Activated CD4-positive, alpha-beta T cell treated with anti-CD3 and anti-CD28 coated beads, Interleukin-10, Interleukin-2, amounts not matched to agents 100 ng/mL and 50 ng/mL, durations not matched to agents 16 hours and 8 hours (primary cell): Measurements from ENCODE around the gene QSOX2.

ENCODE experiments used
- DNase-seq: peaks from one replicate; pipeline ENCODE4 v3.0.0-alpha.2; 2020

Gene QSOX2

DNA sequence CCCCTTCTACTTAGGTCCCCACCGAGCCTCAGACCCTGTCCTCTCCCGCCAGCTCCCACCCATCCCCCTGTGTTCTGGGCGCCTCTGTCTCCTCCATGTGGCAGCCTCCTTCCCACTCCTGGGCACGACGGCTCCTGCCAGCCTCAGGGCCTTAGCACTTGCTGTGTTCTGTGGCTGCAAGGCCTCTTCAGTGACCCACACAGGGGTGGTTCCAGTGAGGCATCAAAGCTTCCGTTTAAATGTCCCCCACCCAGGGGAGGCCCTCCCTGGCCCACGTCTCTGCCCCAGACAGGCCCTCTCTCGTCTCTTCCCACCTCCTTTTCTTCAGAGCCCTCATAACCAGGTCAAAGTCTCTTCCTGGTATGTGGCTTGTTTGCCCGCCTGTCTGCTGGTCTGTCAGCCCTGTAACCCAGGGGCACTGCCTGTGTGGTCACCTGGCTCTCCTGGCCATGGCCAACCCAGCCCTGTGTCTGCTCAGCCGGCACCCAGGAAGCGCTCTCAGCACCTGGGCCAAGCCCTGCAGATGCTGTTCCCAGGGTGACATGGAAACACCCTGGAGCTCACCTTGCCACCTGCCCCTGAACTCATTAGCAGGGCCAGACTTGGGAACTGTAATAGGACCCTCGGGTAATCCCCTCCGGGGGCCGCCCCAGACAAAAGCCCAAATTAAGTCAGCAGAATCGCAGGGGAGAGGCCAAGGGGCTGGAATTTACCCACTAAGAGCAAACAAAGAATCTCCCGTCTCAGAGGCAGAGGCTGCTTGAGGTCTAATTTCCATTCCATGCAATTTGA lies 74.4 kb downstream of the QSOX2 start:
- DNase-seq: no peak

DNA sequence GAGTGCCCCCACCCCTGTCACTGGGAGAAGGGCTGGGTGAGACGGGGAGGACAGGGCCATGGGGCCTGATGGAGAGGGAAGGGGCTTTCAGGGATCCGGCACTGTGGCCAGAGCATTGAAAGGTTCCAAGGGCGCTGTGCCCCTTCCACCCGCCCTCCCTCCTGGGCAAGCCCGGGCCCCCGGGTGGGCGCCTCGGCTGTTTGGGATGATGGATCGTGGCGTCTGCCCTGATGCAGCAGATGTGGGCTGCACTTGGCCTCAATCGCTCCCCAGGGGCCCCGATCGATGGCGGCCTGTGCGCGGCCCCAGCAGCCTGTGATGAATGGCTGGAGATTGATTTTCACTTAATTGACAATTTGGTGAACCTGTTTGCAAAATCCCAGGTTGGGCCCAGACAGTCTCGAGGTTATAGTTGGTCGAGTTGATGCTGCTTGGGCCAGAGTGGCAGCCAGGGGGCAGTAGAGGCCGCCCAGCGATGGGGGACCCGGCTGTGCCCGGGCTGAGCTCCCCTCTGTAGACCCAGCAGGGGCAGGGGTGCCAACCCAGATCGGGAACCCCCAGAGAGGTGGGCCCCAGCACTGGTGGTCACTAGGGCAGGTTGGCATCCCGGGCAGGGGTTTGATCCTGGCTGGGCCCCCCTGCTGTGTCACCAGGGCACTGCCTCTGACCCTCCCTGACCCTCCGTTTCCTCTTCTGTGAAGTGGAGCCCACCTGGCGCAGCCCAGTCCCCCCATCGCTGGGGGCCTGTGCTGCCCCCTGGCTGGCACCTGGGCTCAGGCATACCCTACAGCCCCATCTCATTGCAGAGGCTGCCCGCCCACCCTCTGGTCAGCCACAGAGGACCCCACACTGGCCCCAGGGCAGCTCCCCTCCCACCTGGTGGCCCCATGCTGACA lies 75.4 kb downstream of the QSOX2 start:
- peak; percentile 55 for DNase-seq

DNA sequence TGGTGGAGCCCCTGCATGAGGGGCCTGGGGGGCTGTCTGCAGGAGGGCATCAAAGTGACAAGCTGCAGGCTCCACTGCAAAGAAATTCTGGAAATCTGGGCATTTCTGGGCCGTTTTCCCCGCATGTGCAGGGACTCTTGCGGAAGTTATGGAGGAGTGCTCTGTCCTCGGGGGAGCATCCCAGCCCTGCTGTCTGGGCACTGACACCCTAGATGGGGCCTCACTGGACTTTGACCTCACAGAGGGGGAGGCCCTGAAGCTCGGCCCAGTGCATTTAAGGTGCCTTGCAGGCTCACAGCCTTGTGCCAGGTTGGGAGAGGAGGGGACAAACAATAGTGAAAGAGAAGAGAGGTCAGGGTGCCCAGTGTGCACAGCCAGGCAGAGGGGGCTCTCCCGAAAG lies 76.1 kb downstream of the QSOX2 start:
- DNase-seq: no peak

DNA sequence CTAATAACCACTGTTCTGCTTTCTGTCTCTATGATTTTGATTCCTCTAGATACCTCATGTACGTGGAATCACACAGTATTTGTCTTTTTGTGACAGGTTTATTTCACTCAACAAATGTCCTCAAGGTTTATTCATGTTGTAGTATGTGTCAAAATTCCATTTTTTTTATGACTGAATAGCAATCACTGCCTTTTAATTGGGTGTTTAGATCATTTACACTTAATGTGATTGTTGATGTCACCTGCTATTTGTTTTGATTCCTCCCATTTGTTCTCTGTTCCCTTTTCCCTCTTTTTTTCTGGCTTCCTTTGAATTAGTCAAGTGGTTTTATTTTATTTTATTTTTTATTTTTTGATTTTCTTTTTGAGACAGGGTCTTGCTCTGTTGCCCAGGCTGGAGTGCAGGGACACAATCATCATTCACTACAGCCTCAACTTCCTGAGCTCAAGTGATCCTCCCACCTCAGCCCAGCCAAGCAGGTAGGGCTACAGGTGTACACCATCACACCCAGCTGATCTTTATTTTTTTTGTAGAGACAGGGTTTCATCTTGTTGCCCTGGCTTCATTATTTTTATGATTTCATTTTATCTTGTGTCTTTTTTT lies 82.3 kb downstream of the QSOX2 start:
- no peak for DNase-seq

DNA sequence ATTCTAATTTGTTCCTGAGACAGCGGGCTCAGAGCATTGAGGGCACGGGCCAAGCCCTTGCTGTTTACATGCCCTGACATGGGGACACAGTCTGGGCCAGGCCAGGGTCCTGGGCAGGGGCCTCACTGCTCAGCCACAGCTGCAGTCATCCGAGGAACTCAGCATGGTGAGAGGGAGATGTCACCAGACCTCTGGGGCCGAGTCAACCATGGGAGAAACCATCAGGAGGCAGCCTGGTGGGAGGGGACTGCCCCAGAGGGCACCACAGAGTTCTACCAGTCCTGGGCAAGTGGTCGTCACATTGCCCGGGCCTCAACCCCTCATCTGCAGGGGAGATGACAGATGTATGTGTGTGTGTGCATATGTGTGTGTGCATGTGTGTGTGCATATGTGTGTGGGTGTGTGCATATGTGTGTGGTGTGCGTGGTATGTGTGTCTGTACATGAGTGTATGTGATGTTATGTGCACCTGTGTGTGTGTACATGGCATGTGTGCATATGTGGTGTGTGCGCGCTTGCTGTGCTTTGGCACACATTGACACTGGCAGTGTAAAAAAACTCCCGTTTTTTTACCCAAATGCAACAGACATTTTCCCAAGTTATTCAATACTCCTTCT lies 84.5 kb downstream of the QSOX2 start:
- no peak for DNase-seq

DNA sequence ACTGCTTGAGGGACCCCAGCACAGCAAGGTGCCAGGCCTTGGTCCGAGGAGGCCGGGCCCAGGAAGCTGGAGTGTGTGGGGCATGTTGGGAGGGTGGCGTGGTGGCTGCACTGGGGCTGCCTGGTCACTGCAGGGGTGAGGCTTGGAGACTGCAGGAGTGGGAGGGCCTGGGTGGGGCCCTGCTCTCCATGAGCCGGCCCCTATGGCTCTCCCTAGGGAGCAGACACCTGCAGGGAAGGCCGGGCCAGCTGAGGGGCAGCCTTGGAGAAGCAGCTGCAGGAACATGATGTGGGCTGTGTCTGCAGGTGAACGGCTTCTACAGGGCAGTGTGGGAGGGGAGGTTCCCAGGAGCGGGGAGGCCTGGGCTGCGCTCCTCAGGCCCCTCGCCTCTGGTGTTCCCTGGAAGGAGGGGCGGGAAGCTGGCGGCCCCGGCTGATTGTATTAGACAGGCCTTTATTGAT lies 85.2 kb downstream of the QSOX2 start:
- no peak for DNase-seq

DNA sequence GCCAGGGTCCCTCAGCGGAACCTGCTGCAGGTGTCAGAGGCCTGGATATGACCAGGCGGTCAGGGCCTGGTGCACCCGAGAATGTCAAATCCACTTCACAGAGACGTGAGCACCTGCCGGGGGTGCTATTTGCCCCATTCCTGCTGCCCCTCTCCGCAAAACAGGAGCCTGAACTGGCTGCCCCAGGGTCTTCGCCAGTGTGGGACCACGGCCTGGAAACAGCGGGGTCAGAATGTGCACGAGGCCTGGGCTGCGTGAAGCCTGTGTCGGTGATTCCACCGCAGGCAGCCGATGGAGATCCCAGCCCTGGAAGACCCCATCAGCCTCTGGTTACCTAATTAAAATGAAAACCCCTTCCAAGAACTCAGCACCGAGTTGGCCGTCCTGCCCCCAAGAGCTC lies 85.8 kb downstream of the QSOX2 start:
- DNase-seq: no peak

DNA sequence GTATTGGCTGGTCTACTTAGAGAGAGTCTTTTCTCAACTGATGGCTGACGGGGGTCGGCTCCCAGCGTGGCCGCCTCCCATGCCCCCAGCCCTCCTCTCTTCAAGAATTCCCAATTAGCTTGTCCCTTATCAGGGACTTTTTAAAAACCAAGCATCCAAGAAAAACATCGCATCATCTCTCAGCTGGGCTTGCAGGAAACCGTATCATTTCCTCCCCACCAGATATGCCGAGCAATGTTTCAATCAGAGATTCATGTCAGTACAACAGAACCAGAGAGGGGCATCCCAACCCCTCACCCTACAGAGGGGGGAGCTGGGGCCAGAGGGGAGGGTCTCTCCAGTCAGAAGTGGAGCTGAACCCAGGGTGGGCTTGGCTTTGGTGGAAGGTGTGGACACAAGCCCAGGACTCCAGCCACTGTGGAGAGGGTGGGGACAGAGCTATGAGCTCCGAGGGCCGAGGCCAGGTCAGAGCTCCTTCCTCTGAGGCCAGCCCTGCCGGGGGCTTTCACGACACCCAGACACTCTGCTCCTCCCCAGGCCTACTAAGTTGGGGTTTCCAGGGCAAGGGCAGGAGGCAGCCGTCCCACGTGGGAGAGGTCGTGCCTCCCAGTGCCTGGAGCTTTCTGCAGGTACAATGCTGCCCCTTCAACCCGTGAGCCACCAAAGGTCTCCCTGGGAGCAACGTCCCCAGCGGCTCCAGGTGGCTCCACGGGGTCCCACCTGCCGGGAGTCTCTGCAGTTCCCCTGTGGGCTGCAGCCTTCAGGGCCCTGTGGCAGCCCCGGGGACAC lies 87.9 kb downstream of the QSOX2 start:
- no peak for DNase-seq
